Gastroesophageal sphincter (tissue), 4 donors: ENCODE data around the gene PTPRJ. TPM values are rescaled to one million over a fixed set of nuclear protein-coding genes. Genes with fewer than 3 reads are reported as not detected.
"Not testable (repeated sequence)": the region's sequence is repeated elsewhere in the genome, so short reads cannot be mapped to it uniquely, and the experiment has no call there.

Source experiments
- ATAC-seq: fragments of 150-250 bp; one replicate; pipeline ENCODE4 v1.9.1; 2016; ENCODE audit warnings: mild to moderate bottlenecking, moderate library complexity
- H3K27ac ChIP-seq, 4 donors: fragments of 200-600 bp; sonication (generic) in 3 of 4; 1 replicate in 3 of 4; 2 replicates in 1 of 4; pipeline ENCODE4 v1.5.1; 2016 to 2019
- H3K27me3 ChIP-seq: fragments of 200-600 bp; sonication (generic); one replicate; pipeline ENCODE4 v1.5.1; 2019
- H3K36me3 ChIP-seq, 2 donors: fragments of 200-600 bp; sonication (generic); one replicate each; pipeline ENCODE4 v1.5.1; 2019; ENCODE audit warnings: control low read depth in 1 of 2
- H3K4me1 ChIP-seq, 3 donors: fragments of 200-600 bp; sonication (generic); 1 replicate in 2 of 3; 2 replicates in 1 of 3; pipeline ENCODE4 v1.5.1; 2016 to 2019; ENCODE audit warnings: control low read depth in 2 of 3
- H3K4me3 ChIP-seq, 2 donors: fragments of 200-600 bp; sonication (generic); one replicate each; pipeline ENCODE4 v1.5.1; 2019; ENCODE audit warnings: mild to moderate bottlenecking in 1 of 2, moderate library complexity in 1 of 2
- H3K9me3 ChIP-seq, 3 donors: fragments of 200-600 bp; sonication (generic); one replicate each; pipeline ENCODE4 v1.5.1; 2017 to 2019; ENCODE audit warnings: control low read depth in 2 of 3
- EP300 ChIP-seq: sonication (generic); formaldehyde crosslinking; IDR thresholded peaks from one replicate; pipeline ENCODE4 v1.6.1; 2017; ENCODE audit warnings: antibody characterized with exemption, mild to moderate bottlenecking
- POLR2A ChIP-seq, 2 donors: fragments of 450-650 bp; IDR thresholded peaks; one replicate each; pipeline ENCODE4 v1.6.1; 2017; ENCODE audit warnings: antibody characterized with exemption in 2 of 2, mild to moderate bottlenecking in 2 of 2, moderate library complexity in 1 of 2
- POLR2AphosphoS5 ChIP-seq: sonication (generic); formaldehyde crosslinking; IDR thresholded peaks from one replicate; pipeline ENCODE4 v1.6.1; 2017; ENCODE audit warnings: antibody characterized with exemption
- WGBS, 2 donors: methylation state at CpG; one replicate each; pipeline ENCODE4 v1.1.5; 2018; ENCODE audit warnings: low coverage in 1 of 2; 5-methylcytosine and 5-hydroxymethylcytosine counted together
- total RNA-seq, 4 donors: library from RNA; depleted of rRNA; stranded (reverse); fragments of >200 nt; gene quantifications; one replicate each; pipeline ENCODE4 v1.1.0, GENCODE V29; 2016
- TF ChIP-seq, protein P1 (sequence below), 4 experiments: fragments of 200-600 bp in 2 of 4; fragments of 450-650 bp in 2 of 4; sonication (generic) in 1 of 4; IDR thresholded peaks; one replicate each; pipeline ENCODE4 v1.5.1; 2017 to 2019; ENCODE audit warnings: antibody characterized with exemption in 4 of 4, mild to moderate bottlenecking in 2 of 4, moderate library complexity in 2 of 4

Gene PTPRJ
- total RNA-seq, 4 donors from 2014 or later: 5.4 to 13.5 (median 10.5) TPM

DNA sequence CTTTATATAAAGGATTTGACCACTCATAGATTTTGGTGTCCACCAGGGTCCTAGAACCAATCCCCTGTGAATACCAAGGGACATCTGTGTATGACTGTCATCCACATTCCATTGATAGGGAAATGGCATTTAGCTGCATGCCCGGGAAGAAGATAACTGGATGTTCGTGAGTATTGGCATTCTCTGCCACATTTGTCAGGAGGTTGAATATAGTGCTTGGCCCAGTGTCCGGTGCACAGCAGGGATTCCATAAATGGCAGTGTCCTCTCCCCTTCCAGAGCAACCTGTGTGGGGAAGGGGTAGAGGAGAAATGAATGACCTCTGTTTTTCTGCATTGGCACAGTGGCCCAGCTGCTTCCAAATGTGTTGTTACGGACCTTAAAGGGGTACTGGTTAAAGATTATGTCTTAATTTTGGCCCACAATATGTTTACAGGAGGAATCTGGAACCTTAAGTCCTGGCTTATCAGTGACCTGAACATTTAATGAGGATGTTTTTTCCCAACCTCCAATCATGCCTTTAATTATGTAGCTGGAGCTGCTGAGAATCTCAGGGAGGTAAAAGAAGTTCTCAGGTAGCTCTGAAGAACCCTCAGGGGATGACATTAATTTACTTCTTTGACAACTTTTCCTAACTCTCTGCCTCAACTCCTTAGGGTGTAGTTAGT lies 202.6 kb downstream of the PTPRJ start:
- WGBS, 2 donors: 60 to 70% methylated on average over 3 to 4 of the region's 4 CpGs
- no peak overlapping the region for H3K4me3 ChIP-seq
- peaks cover 4% of the 10 kb centered on the region for H3K27me3 ChIP-seq
- no peak for TF ChIP-seq EP300
- H3K4me1 ChIP-seq: no peaks in the 10 kb centered on the region
- H3K36me3 ChIP-seq: no peaks in the 10 kb centered on the region
- H3K27ac ChIP-seq: no peak overlapping the region
- no peak for ATAC-seq
- no peaks in the 10 kb centered on the region for H3K9me3 ChIP-seq

DNA sequence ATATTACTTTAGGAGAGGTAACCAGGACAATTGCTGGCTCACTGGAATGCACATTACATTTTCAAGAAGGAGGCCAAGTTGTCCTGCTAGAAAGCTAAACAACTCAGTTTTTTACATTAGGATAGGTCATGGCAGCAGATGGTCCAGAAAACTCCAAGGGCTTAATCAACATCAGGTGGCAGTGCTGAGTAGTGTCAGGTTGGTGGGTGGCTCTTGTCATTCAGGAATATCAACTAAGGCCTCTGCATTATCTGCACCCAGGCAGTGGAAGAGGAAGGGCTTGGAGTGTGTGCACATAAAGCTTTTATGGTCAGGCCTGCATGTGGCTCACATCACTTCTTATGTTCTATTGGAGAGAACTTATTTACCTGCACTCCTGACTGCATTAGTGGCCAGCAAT lies 204.1 kb downstream of the PTPRJ start:
- Histone ChIP-seq H3K9me3 (no peaks in the 10 kb centered on the region), H3K27me3 (no peaks in the 10 kb centered on the region), H3K27ac (no peak overlapping the region), H3K4me3 (no peak overlapping the region), H3K36me3 (no peaks in the 10 kb centered on the region), H3K4me1 (no peaks in the 10 kb centered on the region)
- no peak for ATAC-seq
- TF ChIP-seq POLR2A (IDR thresholded peaks at IDR 0.05): no peak
- TF ChIP-seq, protein P1, sequence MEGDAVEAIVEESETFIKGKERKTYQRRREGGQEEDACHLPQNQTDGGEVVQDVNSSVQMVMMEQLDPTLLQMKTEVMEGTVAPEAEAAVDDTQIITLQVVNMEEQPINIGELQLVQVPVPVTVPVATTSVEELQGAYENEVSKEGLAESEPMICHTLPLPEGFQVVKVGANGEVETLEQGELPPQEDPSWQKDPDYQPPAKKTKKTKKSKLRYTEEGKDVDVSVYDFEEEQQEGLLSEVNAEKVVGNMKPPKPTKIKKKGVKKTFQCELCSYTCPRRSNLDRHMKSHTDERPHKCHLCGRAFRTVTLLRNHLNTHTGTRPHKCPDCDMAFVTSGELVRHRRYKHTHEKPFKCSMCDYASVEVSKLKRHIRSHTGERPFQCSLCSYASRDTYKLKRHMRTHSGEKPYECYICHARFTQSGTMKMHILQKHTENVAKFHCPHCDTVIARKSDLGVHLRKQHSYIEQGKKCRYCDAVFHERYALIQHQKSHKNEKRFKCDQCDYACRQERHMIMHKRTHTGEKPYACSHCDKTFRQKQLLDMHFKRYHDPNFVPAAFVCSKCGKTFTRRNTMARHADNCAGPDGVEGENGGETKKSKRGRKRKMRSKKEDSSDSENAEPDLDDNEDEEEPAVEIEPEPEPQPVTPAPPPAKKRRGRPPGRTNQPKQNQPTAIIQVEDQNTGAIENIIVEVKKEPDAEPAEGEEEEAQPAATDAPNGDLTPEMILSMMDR (IDR thresholded peaks at IDR 0.05): no peak
- TF ChIP-seq EP300: no peak
- TF ChIP-seq POLR2AphosphoS5: no peak

DNA sequence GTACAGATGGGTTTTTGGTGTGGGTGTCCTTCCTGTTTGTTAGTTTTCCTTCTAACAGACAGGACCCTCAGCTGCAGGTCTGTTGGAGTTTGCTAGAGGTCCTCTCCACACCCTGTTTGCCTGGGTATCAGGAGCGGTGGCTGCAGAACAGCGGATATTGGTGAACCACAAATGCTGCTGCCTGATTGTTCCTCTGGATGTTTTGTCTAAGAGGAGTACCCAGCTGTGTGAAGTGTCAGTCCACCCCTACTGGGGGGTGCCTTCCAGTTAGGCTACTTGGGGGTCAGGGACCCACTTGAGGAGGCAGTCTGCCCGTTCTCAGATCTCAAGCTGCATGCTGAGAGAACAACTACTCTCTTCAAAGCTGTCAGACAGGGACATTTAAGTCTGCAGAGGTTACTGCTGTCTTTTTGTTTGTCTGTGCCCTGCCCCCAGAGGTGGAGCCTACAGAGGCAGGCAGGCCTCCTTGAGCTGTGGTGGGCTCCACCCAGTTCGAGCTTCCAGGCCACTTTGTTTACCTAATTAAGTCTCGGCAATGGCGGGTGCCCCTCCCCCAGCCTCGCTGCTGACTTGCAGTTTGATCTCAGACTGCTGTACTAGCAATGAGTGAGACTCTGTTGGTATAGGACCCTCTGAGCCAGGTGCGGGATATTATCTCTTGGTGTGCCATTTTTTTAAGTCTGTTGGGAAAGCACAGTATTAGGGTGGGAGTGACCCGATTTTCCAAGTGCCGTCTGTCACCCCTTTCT lies 210.7 kb downstream of the PTPRJ start:
- H3K4me3 ChIP-seq, H3K27ac ChIP-seq, H3K27me3 ChIP-seq, H3K4me1 ChIP-seq, ATAC-seq, H3K36me3 ChIP-seq: not testable (repeated sequence)
- peaks cover 0 to 23% (median 0%) of the 10 kb centered on the region in 3 donors for H3K9me3 ChIP-seq
- WGBS, 2 donors: 90% methylated on average over 3 of the region's 10 CpGs; no CpG with 5 or more reads in 1 of the 2 donors

DNA sequence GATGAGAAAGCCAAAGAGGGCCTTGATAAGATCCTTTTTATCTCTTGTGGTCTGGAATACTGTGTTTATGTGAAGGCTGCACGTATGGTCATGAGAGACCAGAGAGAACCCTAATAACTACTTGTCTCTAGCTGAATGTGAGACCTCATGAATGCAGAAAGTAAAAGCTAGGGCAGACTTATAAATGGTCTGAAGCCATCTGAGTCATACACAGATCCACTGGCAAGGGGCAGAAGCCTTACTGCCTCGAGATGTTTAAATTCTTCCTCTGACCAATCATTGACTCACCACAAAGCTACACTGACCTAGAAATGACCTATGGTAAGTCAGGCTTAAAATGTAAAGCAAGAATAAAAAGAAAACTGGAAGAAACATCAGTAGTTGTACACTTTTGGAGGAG lies 213.5 kb downstream of the PTPRJ start:
- H3K9me3 ChIP-seq: peaks cover 0 to 33% (median 0%) of the 10 kb centered on the region in 3 donors
- ATAC-seq: no peak
- H3K27me3 ChIP-seq: peaks cover 5% of the 10 kb centered on the region
- H3K27ac ChIP-seq: no peak overlapping the region
- no peaks in the 10 kb centered on the region for H3K36me3 ChIP-seq
- TF ChIP-seq EP300 (no peak), POLR2A (IDR thresholded peaks at IDR 0.05) (no peak), POLR2AphosphoS5 (no peak)
- TF ChIP-seq, protein P1 (IDR thresholded peaks at IDR 0.05): no peak
- no peaks in the 10 kb centered on the region for H3K4me1 ChIP-seq
- no peak overlapping the region for H3K4me3 ChIP-seq
- 58 to 73% methylated on average over 2 of the region's 2 CpGs for WGBS, 2 donors

DNA sequence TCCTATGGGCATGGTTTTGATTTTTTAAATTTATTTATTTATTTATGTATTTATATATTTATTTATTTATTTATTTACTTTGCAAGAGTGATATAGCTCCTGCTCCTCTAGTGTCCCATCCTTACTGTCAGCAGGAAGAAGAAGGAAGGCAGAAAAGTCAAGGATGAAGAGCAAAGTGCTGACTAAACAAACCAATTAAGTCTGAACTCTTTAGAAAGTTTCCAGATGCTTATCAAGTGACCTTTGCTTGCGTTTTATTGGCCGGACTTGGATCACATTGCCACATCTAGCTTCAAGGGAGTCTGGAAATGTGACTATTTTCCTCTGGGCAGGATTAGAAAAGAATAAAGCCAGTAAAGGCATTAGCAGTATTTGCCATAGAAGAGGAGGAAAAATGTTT lies 227.5 kb downstream of the PTPRJ start:
- Histone ChIP-seq H3K4me3 (no peak overlapping the region), H3K9me3 (no peaks in the 10 kb centered on the region), H3K27me3 (no peaks in the 10 kb centered on the region), H3K36me3 (no peaks in the 10 kb centered on the region), H3K27ac (no peak overlapping the region), H3K4me1 (no peaks in the 10 kb centered on the region)
- WGBS, 2 donors: 80 to 85% methylated on average over 2 of the region's 2 CpGs
- TF ChIP-seq, protein P1 (IDR thresholded peaks at IDR 0.05): no peak
- TF ChIP-seq EP300 (no peak), POLR2A (IDR thresholded peaks at IDR 0.05) (no peak)
- no peak for ATAC-seq

DNA sequence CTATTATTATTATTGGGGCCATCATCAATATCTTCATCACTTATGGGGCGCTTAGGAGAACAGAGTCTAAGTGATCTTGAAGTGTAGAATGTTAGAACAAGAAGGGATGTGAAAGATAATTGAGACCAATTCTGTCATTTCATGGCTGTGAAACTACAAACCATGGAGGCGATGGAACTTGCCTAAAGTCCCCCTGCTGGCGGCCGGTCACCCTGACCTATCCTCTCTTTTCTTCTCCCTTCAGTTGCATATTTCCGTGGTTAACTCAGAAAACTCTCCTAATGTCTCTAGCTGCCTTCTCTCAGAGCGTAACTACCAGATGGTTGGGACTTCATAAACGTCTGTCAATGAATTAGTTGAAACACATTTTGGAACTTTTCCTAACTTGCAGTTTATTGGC lies 229.7 kb downstream of the PTPRJ start:
- Histone ChIP-seq H3K27me3 (no peaks in the 10 kb centered on the region), H3K4me3 (no peak overlapping the region), H3K27ac (no peak overlapping the region), H3K36me3 (no peaks in the 10 kb centered on the region), H3K9me3 (no peaks in the 10 kb centered on the region), H3K4me1 (no peaks in the 10 kb centered on the region)
- WGBS, 2 donors: 19 to 37% methylated on average over 7 of the region's 7 CpGs
- ATAC-seq: no peak
- TF ChIP-seq POLR2AphosphoS5 (no peak), EP300 (no peak), POLR2A (IDR thresholded peaks at IDR 0.05) (no peak)
- TF ChIP-seq, protein P1 (IDR thresholded peaks at IDR 0.05): no peak
